GM18873 (cell line): ENCODE data around the gene LIPC.

ENCODE experiments used
- ATAC-seq: cut with Tn5 transposase; IDR thresholded peaks from one replicate; pipeline ENCODE4 v1.9.1; 2021; ENCODE audit warnings: mild to moderate bottlenecking, moderate library complexity, moderate number of reproducible peaks; ENCODE audit not compliant: unreplicated experiment, low FRiP score

The LIPC gene

GRCh38 chr15:58490888-58491473, 59.2 kb downstream of the LIPC start:
- ATAC-seq = no peak

GRCh38 chr15:58491499-58492202, 59.9 kb downstream of the LIPC start:
- no peak for ATAC-seq

GRCh38 chr15:58492661-58493397, 61.0 kb downstream of the LIPC start:
- no peak for ATAC-seq

- ATAC-seq = no peak
Observed at GRCh38 chr15:58494567-58494966, 62.8 kb downstream of the LIPC start.

- ATAC-seq = no peak
Observed at GRCh38 chr15:58495891-58496408, 64.2 kb downstream of the LIPC start.

GRCh38 chr15:58497046-58497785, 65.4 kb downstream of the LIPC start:
- ATAC-seq = no peak

GRCh38 chr15:58498821-58499580, 67.2 kb downstream of the LIPC start:
- ATAC-seq = no peak

- ATAC-seq = no peak
Observed at GRCh38 chr15:58501006-58501405, 69.2 kb downstream of the LIPC start.

GRCh38 chr15:58501636-58502188, 69.9 kb downstream of the LIPC start:
- no peak for ATAC-seq

- ATAC-seq = no peak
Observed at GRCh38 chr15:58503139-58504027, 71.6 kb downstream of the LIPC start.

GRCh38 chr15:58504674-58505234, 73.0 kb downstream of the LIPC start:
- ATAC-seq = no peak

GRCh38 chr15:58505581-58505980, 73.8 kb downstream of the LIPC start:
- no peak for ATAC-seq

GRCh38 chr15:58506064-58506490, 74.3 kb downstream of the LIPC start:
- no peak for ATAC-seq

GRCh38 chr15:58506783-58507668, 75.2 kb downstream of the LIPC start:
- ATAC-seq = no peak

- ATAC-seq = no peak
Observed at GRCh38 chr15:58509556-58509955, 77.8 kb downstream of the LIPC start.

- ATAC-seq = no peak
Observed at GRCh38 chr15:58510715-58511598, 79.2 kb downstream of the LIPC start.
